ENCODE data around the gene FOXP4. TPM values are rescaled to one million over a fixed set of nuclear protein-coding genes. Genes with fewer than 3 reads are reported as not detected.

FOXP4 gene
- total and polyA plus RNA-seq, 2 of the 13 experiments (the other 11 are each of a cell fraction or from before 2014, with no cell fraction given) = 11.0 to 12.4 TPM

- TF ChIP-seq UBTF (CRISPR knock-in tag; IDR thresholded peaks at IDR 0.05) (no peak), TEAD3 (CRISPR knock-in tag; optimal IDR thresholded peaks at IDR 0.05; ENCODE audit: borderline replicate concordance) (peak; percentile 16), RNF2 (conservative IDR thresholded peaks at IDR 0.05; ENCODE audit: low read depth) (no peak), ZBED4 (CRISPR knock-in tag; IDR thresholded peaks at IDR 0.05; ENCODE audit: borderline replicate concordance) (peak; percentile 17), ZSCAN25 (CRISPR knock-in tag; IDR thresholded peaks at IDR 0.05) (peak; percentile 66; the same call in 1 of the 2 replicates), SP5 (CRISPR knock-in tag; IDR thresholded peaks at IDR 0.05; ENCODE audit: borderline replicate concordance, low read depth) (peak; percentile 85), ZNF672 (CRISPR knock-in tag; IDR thresholded peaks at IDR 0.05) (no peak), BRD4 (CRISPR knock-in tag; IDR thresholded peaks at IDR 0.05) (no peak; the same call in 1 of the 2 replicates), ZNF644 (CRISPR knock-in tag; IDR thresholded peaks at IDR 0.05; ENCODE audit: low read depth) (peak; percentile 74; the same call in 1 of the 2 replicates), MXI1 (IDR thresholded peaks at IDR 0.05; ENCODE audit: borderline replicate concordance, low read depth, low read length) (no peak), HOXD1 (CRISPR knock-in tag; IDR thresholded peaks at IDR 0.05) (no peak), ZBTB10 (CRISPR knock-in tag; IDR thresholded peaks at IDR 0.05; ENCODE audit: borderline replicate concordance) (peak; percentile 83; the same call in 1 of the 2 replicates), ZNF547 (CRISPR knock-in tag; IDR thresholded peaks at IDR 0.05) (0 out of 2 replicates have a peak, but pooled peaks have one; percentile 44), ATF3 (CRISPR knock-in tag; IDR thresholded peaks at IDR 0.05) (no peak), FOXK1 (CRISPR knock-in tag; IDR thresholded peaks at IDR 0.05; ENCODE audit: borderline replicate concordance, low read depth) (peak; percentile 39; the same call in 1 of the 2 replicates), ZFP90 (CRISPR knock-in tag; IDR thresholded peaks at IDR 0.05; ENCODE audit: borderline replicate concordance) (no peak), ZNF720 (CRISPR knock-in tag; IDR thresholded peaks at IDR 0.05) (0 out of 2 replicates have a peak, but pooled peaks have one; percentile 40), YEATS2 (CRISPR knock-in tag; IDR thresholded peaks at IDR 0.05; ENCODE audit: borderline replicate concordance) (peak; percentile 49; the same call in 1 of the 2 replicates), KLF16 (CRISPR knock-in tag; IDR thresholded peaks at IDR 0.05) (0 out of 4 replicates have a peak, but pooled peaks of 1 of the 2 experiments have one; percentile 75), ZNF263 (CRISPR knock-in tag; IDR thresholded peaks at IDR 0.05) (peak; percentile 36; the same call in 1 of the 2 replicates), JARID2 (CRISPR knock-in tag; IDR thresholded peaks at IDR 0.05; ENCODE audit: insufficient replicate concordance) (peak; percentile 21), EEA1 (CRISPR knock-in tag; IDR thresholded peaks at IDR 0.05; ENCODE audit: borderline replicate concordance) (0 out of 2 replicates have a peak, but pooled peaks have one; percentile 27)
Observed at GRCh38 chr6:41519305-41519744, 26.9 kb upstream of the FOXP4 start (continued).

All from HepG2 (cell line).